HG03521 (cell line): Measurements from ENCODE around the gene PIK3CG.

ENCODE experiments used
- ATAC-seq: cut with Tn5 transposase; IDR thresholded peaks from one replicate; pipeline ENCODE4 v1.9.1; 2021; ENCODE audit warnings: mild to moderate bottlenecking, moderate library complexity; ENCODE audit not compliant: unreplicated experiment

Gene PIK3CG

DNA sequence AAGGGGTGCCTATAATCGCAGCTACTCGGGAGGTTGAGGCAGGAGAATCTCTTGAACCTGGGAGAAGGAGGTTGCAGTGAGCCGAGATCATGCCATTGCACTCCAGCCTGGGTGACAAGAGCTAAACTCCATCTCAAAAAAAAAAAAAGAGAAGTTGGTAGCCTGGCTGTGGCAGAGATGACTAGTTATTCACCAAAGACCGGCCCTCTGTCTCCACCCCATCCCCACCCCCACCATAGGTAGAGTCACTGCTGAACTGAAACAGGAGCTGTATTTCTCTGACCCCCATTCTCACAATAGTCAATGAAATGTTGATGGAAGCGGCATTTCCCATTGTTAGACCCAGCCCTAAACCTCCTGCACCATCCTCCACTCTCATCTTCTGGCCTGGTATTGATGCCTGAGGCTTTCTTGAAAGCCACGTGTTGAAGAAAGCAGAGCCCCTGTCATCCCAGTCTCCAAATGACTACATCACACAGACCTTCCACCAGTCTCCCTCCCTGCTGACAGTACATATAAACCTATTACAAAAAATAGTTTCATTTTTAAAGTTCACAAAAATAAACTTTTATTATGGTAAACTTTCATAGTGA, 9.4 kb upstream of the PIK3CG start:
- ATAC-seq, result no peak

DNA sequence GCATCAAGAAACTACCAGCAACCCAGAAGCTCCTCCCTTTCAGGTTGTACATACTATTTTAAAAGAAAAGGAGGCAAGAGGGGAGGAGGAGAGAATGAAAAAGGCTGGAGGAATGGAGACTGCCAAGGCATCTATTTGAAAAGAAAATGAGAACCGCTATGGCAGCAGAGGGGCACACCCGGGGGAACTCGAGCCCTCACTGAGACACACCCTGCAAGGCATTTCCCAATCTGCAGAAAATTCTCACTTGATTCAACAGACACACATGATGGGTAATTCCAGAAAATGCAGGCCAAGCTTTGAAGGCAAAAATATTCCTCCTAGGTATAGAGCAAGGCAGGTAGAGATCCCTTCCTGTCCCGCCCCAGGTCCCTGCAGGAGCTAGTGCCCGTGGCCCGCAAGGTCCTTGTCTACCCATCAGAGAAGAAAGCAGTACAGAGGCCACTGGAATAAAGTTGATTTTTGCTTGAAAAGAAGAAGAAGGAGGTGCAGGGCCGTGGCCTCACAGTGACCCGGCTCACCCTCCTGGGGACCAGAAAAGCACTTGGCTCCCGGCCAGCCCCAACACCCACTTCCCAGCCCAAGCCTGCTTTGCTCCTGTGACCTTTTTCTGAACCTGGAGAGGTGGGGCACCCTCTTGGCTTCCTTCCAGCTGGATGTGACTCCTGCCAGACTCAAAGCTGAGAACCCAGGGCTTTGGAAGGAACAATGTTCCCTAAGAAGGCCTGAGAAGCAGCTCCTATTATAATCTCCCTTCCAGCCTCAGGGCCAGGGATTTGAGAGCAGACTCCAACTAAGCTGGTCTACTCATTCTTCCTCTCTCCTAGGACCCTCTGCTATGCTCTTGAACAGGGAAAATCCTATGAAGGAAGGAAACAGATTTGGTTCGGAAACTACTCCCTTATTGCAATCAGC, 6.2 kb upstream of the PIK3CG start:
- ATAC-seq, result no peak

DNA sequence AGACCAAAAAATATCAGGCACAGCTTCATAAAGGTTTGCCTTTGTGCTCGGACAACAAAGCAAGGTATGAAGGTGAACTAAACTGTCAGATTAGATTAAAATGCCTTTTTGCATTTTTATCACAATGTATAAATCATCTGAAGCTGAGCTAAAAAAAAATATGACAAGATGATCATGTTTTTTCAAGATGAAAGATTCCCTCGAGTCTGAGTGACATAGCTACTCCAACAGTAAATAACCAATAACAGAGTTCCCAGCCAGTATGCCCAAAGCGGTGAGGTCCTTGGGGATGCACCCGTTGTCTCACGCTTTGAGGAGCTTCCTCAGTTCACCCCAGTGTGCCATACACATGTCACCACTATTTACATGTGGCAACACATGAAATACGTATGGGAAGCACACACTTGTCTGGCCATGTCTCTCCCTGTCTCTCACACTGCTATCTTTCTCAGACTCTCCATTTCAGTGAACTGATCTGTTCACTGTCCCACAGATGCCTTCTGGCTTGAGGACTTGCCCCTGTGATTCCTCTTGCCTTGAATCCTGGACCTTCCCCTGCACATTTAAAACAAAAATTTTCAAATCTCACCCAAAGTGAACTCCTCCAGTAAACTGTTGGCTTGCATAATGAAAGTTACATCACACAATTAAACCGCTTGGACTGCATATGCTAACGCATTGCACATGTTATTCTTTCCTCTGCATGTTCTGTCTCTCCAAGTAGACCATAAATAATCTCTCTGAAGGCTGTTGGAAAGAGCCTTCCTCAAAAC, 2.6 kb upstream of the PIK3CG start:
- no peak for ATAC-seq

DNA sequence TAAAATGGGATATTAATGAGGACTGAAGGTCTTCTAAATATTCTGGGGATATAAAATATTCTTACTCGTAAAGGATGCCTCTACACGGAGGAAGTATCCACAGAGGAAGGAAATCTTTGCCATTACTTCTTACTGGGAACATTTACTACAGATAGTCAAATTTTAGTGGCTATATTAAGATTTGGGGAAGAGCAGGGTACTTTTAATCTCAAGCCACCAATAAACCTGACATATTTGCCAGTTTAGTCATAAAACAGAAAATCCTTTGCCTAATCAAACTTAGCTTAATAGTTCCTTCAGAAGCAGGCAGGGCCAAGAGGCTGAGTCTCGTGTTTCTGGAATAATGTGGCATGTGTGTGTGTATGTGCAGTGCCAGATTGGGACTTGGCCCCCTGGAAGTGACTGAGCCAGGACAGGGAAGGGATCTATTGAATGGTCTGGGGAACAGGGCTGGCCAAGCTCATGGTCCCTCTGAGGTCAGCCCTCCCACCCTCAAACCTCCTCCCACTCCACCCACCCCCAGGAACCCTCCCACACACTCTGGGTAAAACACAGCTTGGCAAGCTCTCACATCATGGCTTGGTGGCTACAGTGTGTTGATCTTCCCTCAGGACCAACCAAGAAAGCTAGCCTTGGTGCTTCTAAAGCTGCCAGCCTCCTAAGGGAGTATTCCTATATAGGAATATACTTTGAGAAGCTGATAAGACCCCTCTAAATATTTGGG, 1.6 kb upstream of the PIK3CG start:
- no peak for ATAC-seq

DNA sequence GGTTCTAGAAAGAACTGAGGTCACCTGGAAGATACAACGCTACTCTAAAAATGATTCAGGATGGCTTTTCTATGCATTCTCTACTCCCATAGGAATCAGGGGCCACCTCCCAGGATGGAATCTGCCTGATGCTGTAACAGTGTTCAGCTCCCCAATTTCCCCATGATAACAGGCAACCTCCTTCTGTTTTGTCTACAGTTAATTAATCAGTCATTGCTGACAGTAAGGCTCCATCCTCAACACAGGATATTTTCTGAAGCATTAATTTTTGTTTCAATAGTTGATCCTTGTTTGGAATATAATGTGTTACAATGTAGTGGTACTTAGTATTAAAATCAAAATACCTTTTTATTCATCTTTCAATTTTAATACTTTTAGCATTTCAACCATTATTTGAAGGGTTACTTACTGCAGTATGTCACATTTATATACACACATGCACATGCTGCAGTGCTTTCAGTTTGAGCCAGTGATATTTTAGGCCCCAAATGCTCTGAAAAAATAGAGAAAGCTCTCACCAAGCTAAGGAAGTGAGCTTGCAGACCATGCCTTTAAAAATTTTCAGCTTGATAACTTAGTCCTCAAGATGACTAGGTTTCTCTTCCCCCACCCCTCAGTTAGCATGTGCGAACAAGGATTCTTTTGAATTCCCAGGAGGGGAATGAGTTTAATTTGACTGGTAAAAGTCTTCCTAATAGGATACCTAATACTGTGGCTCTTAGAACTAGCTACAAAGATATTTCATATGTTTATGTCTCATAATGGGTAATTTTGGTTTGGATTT, 592 bp upstream of the PIK3CG start:
- peak; percentile 28 for ATAC-seq

DNA sequence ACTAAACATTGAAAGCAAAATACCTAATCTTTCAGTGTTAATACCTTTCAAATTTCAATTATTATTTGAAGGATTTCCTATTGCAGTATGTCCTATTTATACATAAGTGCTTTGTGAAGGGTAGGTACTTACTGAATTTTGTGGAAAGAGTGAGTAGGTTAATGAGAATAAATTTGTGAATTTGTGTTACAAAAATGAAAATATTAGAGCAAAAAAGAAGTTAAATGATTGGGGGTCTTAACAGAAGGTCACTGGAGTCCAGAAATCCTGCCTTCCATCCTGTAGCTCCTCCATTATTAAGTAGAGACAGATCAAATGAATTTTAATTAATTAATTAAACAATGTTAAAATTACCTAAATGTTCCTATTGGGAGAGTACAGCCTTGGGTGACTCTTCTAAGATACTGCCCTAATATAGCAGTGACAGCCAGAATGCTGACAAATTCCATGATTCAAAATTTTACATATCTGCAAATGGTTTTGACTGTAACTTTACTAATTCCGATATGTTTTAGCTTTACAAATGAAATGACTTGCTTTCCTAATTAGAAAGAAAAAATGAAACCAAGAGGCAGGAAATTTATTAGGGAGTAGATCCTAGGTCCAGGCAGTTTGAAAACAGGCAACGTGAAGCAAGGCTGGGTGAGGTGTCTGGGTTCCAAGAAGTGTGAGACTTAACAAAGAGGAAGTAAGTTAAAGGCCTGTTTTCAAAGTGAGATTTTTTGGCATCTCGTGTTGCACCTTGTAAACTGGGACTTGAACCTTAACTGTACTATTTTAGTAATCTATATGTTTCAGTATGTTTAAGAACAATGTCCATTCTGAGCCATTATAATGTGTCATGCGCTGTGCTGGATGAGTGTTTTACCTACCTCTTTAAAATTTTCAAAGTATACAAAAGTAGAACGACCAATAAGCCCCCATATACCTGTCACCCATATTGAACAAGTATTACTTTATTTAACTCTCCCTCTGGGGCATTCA, 1.5 kb downstream of the PIK3CG start:
- no peak for ATAC-seq

DNA sequence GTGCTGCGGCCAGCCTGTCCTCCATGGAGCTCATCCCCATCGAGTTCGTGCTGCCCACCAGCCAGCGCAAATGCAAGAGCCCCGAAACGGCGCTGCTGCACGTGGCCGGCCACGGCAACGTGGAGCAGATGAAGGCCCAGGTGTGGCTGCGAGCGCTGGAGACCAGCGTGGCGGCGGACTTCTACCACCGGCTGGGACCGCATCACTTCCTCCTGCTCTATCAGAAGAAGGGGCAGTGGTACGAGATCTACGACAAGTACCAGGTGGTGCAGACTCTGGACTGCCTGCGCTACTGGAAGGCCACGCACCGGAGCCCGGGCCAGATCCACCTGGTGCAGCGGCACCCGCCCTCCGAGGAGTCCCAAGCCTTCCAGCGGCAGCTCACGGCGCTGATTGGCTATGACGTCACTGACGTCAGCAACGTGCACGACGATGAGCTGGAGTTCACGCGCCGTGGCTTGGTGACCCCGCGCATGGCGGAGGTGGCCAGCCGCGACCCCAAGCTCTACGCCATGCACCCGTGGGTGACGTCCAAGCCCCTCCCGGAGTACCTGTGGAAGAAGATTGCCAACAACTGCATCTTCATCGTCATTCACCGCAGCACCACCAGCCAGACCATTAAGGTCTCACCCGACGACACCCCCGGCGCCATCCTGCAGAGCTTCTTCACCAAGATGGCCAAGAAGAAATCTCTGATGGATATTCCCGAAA, 2.7 kb downstream of the PIK3CG start:
- no peak for ATAC-seq

DNA sequence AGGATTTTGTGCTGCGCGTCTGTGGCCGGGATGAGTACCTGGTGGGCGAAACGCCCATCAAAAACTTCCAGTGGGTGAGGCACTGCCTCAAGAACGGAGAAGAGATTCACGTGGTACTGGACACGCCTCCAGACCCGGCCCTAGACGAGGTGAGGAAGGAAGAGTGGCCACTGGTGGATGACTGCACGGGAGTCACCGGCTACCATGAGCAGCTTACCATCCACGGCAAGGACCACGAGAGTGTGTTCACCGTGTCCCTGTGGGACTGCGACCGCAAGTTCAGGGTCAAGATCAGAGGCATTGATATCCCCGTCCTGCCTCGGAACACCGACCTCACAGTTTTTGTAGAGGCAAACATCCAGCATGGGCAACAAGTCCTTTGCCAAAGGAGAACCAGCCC, 3.3 kb downstream of the PIK3CG start:
- ATAC-seq, result no peak

DNA sequence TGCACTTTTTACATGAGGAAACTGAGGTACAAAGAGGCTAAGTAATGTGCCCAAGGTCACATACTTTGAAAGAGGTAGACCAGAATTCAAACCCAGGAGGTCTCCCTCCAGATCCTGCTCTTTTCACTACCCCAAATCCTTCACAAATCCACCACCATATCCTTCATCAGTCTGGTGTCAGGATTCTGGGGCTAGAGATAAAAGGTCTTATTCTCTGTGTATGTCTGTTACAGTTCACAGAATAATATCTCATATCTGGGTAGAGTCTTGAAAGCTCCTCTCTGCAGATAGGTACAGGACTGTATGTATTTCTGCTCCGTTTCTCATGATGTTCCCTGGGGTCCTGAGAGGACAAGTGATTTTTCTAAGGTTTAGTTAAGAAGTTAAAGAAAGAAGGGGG, 4.9 kb downstream of the PIK3CG start:
- no peak for ATAC-seq

DNA sequence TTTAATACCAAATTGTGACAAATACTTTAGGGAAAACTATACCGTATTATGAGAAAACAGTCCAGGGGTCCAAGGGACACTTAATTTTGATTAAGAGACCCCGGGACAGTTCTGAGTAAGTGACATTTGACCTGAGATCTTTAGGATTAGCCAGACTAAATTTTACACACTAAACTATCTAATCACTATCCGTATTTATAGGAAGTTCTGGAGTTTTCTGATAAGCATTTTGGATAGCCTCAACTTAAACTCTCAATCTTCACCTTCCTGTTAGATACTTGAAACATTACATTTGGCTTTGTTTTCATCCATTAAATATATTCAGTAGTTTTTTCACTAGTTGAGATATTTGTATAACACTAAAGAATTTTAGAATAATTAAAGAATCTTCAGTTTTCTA, 5.4 kb downstream of the PIK3CG start:
- no peak for ATAC-seq

DNA sequence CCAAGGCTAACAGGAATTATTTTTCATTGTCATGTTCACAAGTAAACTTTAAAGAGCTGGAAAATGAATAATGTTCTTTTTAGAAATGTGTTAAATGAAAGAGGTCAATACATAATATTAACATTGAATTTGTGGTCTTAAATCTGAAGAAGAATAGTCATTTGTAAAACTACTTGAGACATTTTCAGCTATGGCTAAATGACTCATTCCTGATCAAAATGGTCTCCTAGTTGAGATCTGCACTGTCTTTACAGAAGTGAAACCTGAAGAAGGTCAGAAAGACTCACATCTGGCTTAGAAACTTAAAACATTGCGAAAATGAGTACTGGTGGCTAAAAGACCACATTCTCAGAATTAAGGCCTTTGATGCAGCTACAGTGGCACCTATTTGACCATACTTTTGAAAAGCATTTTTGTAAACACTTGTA, 5.9 kb downstream of the PIK3CG start:
- peak; percentile 84 for ATAC-seq

DNA sequence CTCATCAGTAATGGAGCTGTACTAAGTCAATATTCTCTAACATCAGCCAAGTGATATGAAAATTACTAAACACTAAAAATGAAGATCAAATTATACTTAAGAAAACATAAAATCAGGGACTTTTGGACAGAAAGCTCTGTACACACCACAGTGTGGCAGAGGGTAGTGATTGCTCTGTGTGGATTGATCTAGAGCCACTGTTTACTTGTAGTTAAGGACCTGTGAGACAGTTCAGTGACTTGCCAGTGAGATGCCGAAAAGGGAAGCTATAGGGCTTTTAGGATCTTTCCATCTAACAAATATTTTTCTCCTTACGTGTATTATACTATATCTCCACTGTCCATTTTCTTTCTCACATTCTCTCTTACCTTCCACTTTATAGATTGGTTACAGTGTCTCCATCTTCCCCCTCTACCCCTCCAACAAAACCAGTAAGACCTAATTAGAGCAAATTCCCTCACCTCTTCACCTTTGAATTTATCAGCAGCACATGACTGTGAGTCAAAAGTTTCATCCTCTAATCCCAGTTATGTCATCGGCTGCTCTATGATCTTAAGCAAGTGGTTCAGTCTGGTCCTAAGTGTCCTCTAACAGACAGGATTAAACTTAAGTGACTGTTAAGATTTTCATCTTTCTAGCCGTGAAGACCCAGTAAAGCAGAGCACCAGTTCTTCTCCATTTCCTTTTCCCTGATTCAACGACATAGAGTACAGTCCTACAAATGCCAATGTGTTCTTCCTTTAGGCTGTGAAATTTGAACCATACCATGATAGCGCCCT, 6.9 kb downstream of the PIK3CG start:
- ATAC-seq, result peak; percentile 28

DNA sequence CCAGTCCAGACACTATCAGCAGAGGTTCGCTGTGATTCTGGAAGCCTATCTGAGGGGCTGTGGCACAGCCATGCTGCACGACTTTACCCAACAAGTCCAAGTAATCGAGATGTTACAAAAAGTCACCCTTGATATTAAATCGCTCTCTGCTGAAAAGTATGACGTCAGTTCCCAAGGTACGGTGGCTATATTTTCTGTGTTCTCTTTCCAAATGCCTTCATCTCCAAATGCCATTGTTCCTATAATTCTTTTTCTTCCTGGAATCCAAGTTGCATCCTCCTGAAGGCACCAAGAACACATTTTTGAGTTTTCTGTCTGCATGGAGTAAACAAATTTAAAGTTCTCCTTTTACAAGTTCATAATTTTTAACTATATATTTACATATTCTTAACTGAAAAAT, 7.7 kb downstream of the PIK3CG start:
- no peak for ATAC-seq

DNA sequence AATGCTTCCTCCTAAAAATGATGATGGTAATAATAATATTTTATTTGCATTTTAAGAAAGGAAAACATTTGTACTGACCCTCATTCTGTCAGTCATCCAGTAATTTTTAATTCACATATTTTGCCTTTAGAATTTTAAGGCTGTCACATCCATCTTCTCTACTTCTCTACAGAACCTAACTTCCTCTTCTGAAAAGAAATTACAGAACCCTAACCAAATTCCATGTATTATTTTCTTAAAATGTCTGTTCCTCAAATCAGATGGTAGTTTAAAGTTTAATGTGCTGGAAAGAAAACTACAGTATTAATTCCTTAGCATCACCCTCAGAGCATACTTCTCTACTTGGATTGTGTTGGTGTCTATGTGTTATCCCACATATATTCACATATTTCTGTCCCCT, 9.0 kb downstream of the PIK3CG start:
- ATAC-seq, result no peak

DNA sequence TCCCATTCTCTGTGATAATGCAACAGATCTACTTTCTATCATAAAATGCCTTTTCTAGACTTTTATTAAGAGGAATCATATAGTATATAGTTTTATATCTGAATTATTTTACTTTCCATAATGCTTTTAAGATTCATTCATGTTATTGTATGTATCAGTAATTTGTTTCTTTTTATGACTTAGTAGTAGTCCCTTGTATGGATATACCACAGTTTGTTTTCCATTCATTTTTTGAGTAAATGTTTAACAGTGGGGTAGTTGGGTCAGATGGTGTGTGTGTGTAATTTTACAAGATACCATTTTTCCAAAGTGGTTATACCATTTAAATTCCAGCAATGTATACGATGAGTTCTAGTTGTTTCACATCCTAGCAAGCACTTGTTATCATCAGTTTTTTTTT, 10.4 kb downstream of the PIK3CG start:
- ATAC-seq, result no peak

DNA sequence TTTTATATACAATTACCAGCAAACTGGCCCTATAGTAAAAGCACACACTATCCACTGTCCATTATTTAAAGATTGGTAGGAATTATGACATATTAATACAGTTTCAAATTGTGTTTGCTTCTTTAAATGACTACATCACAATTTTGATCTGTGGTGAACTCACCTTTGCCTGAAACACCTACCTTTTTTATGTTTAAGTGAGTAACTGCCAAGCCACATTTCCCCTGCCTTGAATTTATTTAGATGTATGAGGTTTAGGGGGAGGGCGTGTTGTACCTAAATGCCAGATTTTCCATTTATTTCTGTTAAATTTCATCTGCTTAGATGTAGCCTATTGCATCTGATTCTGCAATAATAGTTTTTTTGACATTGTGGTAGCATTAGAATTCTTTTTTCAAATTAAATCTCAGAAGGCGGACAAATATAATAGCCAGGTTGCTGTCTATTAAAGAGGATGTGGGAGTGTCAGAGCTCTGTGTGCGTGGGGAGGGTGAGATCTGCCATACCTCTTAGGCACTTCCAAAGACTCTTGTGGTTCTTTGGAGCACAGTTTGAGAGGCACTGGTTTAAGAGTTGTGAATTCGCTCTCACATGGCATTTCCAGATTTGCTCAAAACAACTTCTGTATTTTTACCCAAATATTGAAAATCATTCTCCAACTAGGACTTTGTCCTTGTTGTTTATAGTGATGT, 13.8 kb downstream of the PIK3CG start:
- ATAC-seq, result no peak

DNA sequence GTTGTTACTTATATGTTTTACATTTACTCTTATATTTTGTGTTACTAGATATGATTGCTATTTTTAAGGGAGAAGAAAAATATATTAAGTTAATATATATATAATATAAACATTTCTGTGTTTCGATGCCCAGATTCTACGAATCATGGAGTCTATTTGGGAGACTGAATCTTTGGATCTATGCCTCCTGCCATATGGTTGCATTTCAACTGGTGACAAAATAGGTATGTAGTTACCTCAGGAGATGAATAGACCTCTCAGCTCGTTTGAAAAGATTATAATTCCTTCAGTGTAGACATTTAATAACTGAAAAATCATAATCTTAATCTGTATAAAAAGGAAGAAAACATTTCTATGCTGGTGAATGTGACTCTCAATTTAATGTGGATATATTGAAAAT, 16.9 kb downstream of the PIK3CG start:
- no peak for ATAC-seq
